8988T (cell line): ENCODE results near the gene ZDHHC15.
"Not testable (repeated sequence)": the region's sequence is repeated elsewhere in the genome, so short reads cannot be mapped to it uniquely, and the experiment has no call there.

Source experiments
- DNase-seq: peaks from one replicate; pipeline ENCODE4 v3.0.0; 2011

ZDHHC15 gene

GRCh38 chrX:75522565-75523431 lies at the start of gene ZDHHC15:
Gene ZDHHC15, minus strand, starts transcription at chrX:75523037. Its CDS starts 13 bp downstream, at chrX:75523024.
- no peak for DNase-seq

- DNase-seq: not testable (repeated sequence)
Observed at GRCh38 chrX:75560544-75560943, 37.7 kb upstream of the ZDHHC15 start.

- DNase-seq: no peak
Observed at GRCh38 chrX:75547783-75548182, 24.9 kb upstream of the ZDHHC15 start.

GRCh38 chrX:75546724-75547511 lies 24.1 kb upstream of the ZDHHC15 start:
- DNase-seq: no peak

GRCh38 chrX:75544786-75545185 lies 21.9 kb upstream of the ZDHHC15 start:
- DNase-seq: no peak

- no peak for DNase-seq
Observed at GRCh38 chrX:75483933-75484332, 38.9 kb downstream of the ZDHHC15 start.

GRCh38 chrX:75461780-75462179 lies 61.1 kb downstream of the ZDHHC15 start:
- DNase-seq: not testable (repeated sequence)

GRCh38 chrX:75421688-75422230 lies 101.1 kb downstream of the ZDHHC15 start:
- no peak for DNase-seq

GRCh38 chrX:75407153-75407552 lies 115.7 kb downstream of the ZDHHC15 start:
- not testable (repeated sequence) for DNase-seq

GRCh38 chrX:75390470-75390869 lies 132.4 kb downstream of the ZDHHC15 start:
- no peak for DNase-seq

GRCh38 chrX:75369721-75370120 lies 153.1 kb downstream of the ZDHHC15 start:
- DNase-seq: no peak

- no peak for DNase-seq
Observed at GRCh38 chrX:75366861-75367260, 156.0 kb downstream of the ZDHHC15 start.

- DNase-seq: no peak
Observed at GRCh38 chrX:75365243-75365975, 157.4 kb downstream of the ZDHHC15 start.

GRCh38 chrX:75361788-75362187 lies 161.0 kb downstream of the ZDHHC15 start:
- no peak for DNase-seq

GRCh38 chrX:75348601-75349000 lies 174.2 kb downstream of the ZDHHC15 start:
- not testable (repeated sequence) for DNase-seq

- DNase-seq: no peak
Observed at GRCh38 chrX:75337525-75337924, 185.3 kb downstream of the ZDHHC15 start.

GRCh38 chrX:75335127-75335458 lies 187.7 kb downstream of the ZDHHC15 start:
- DNase-seq: no peak

- not testable (repeated sequence) for DNase-seq
Observed at GRCh38 chrX:75334407-75335126, 188.3 kb downstream of the ZDHHC15 start.

GRCh38 chrX:75327607-75328006 lies 195.2 kb downstream of the ZDHHC15 start:
- no peak for DNase-seq
